ENCODE measurements around the gene MBD6.

- TF ChIP-seq CTCF (IDR thresholded peaks at IDR 0.05; ENCODE audit: low read length): no peak
- no peak for TF ChIP-seq EZH2phosphoT487 (IDR thresholded peaks at IDR 0.05; ENCODE audit: low read length)
- no peak for TF ChIP-seq EZH2 (optimal IDR thresholded peaks at IDR 0.05; ENCODE audit: low read depth, low read length)
Observed at GRCh38 chr12:57579011-57579410, 56.4 kb downstream of the MBD6 start.

Measured in MM.1S (cell line).